ENCODE results near the gene MRO.
"Not testable (repeated sequence)": the region's sequence is repeated elsewhere in the genome, so short reads cannot be mapped to it uniquely, and the experiment has no call there.

The MRO gene

DNA sequence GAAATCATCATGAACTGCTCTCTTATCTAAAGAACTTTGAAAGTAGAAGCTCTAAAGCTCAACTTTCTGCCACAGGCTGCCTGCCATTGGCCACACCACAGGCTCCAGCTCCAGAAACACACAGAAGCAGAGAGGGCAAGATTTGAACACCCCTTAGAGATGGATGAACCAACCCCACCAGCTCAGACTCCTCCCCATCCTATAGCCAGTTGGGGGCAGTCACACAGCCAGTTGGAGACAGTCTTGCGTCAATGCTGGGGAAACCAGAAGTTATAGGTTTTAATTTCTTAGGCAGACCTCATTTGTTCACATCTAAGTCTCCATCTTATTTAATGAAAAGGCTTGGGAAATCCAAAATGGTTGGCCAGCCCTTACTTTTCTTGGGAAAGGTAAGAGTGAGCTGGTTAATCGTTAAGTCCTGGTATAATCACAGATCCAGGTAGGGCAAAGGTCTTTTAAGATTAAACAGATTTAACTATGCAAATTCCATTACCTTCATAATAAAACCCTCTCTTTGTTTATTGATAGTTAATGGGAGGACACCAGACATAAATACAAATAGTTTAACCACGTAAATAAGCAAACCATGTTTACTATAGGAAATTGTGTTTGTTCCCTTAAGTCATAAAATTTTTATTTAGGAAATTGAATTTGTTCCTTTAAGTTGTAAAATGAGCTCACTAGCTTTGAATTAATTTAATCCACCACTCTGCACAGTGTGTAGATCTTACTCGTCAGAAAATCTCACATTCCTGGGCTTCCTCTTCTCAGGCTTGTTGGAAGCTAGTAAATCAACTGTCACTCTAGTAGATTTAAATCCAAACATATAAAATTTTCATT is 28.0 kb downstream of the MRO start:
- DNase-seq, result peak; percentile 50

DNA sequence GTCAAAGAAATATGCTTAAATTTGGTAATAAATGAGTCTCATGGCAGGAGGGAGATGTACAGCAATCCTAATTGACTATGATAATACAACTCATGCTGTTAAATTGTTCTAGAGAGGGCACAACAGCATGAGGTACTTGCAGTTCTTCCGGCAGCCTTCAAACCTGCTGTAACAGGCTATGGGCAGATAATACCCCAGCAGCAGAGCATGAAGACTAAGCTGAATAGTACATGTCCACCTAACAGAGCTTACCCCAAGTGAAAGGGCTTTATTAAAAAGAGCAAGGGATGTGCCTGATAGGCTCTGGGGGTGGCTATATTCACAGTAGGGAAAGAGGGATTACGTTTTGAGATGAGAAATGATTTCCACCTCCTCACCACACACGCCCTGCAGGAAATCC is 28.9 kb downstream of the MRO start:
- DNase-seq, result no peak

DNA sequence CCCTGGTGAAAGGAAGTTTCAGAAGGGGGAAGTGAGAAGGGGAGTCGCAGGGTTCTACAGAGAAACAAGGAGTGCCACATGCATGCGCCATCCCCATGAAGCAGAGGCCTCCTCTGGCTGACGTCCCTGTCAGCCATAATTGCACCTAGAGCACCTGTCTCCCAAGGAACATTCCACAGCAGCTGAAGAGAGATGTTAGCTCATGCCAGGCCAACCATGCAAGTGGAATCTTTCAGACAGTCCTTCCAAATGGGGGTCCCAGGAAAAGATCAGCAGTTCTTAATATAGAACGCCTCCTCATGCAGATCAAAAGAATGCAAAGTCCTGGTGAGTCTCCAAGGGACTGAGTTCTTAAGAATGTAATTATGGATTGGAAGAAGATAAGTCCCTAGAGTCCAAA is 29.6 kb downstream of the MRO start:
- DNase-seq, result no peak

DNA sequence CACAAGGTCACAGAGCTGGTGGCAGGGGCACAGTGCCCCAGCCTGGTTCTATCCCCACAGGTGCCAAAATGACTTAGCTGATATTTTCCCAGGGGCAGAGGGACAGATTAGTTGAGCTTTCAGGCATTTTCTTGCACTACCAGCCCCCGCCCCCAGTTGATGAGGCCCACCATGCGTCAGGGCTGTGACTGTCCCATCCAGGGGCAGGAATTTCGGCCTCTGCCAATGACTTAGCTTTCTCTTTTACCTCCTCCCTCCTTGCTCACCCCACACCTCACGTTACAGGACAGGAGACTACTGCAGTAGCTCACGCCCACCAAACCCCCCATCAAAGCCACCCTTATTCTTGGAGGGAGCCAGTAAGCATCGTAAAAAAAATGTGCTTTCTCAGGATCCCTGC is 31.5 kb downstream of the MRO start:
- no peak for DNase-seq

DNA sequence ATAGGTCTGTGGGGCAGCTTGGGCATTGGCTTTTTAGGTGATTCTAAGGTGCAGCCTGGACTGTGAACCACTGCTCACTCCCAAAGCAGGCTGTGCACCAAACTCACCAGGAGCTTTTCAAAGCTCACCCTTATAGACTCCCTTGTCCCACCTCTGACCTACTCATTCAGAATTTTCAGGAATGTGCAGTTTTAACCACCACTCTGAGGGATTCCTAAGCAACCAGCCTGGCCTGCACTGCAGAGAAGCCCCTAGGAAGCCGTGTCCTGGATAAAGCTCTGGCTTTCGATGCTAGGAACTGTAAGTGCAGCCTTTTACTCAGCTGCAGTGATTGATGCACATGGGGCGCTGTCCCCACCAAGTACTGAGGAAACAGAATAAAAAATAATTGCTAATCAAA is 33.0 kb downstream of the MRO start:
- DNase-seq, result no peak

DNA sequence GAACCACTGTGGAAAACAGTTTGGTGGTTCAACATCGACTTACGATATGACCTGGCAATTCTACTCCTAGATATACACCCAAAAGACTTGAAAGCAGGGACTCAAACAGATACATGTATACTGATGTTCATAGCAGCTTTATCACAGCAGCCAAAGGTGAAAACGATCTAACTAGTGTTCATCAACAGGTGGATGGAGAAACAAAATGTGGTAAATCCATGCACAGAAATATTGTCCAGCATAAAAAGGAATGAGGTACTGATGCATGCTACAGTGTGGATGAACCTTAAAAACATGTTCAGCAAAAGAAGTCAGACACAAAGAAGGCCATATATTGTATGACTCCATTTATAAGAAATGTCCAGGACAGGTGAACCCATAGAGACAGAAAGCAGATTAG is 36.3 kb downstream of the MRO start:
- DNase-seq, result no peak

DNA sequence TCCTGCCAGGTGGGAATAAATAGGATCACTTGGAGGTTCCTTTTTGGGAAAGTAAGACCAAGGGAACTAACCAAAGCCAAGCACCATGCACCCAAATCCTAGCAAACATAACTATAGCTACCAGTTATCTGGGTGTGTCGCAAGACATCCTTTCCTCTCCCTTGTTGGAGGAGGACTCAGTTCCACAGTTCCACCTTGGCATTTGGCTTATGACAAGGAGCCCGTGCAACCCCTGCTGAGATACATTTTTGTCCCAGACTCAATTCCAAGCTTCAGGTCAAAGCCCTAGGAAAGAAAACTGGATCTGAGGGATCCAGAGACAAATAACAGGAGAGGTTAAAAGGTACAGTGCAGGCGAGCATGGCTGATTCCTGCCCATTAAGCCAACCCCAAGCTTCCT is 40.8 kb downstream of the MRO start:
- not testable (repeated sequence) for DNase-seq

DNA sequence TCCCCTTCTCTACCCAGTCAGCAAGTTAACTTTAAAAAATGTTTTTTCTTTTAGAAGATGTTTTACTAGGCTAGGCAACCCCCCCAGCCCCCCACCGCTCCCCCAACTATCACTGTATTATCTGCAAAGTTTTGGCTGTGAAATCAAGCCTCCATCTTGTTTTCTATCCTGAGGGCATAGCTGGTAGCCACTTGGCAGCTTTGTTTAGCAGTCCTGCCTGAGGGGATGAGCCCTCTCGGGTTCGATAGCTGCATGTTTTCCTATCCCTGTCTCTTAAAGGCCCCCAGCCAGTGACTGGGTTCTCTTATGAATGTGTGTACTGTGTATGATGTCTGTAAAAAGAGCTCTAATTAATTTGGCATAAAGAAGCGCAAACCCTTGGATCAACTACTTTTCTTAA is 43.4 kb downstream of the MRO start:
- no peak for DNase-seq

DNA sequence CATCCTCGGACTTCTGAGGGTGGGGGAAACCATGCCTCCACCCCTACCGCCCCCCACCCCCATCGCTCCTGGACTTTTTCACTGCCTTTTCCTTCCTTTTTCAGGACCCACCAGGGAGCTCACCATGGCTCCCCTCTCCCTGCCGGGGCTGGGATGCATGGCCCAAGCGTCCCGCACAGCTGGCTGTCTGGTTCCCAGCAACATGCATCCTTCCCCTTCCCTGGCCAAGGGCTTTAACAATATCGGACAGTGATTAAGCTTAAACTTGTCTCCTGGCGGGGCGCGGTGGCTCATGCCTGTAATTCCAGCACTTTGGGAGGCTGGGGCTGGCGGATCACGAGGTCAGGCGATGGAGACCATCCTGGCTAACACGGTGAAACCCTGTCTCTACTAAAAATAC is 44.1 kb downstream of the MRO start:
- DNase-seq, result no peak

DNA sequence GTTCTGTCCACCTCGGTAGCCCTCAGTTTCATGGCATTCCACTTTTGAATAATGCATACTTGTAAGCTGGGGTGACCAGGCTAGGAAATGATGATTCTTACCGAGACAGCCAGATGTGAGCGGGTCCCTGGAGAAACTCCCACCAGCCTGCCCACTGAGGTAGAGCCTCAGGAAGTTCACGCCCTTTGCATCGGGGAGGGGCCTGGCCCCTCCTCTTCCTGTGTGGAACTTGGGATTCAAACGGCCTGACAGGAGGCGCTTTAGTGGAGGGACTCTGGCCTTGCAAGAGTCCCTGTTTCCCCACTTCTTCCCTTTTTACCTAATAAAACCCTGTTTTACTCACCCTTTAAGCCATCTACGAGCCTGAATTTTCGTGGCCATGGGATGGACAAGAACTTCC is 44.6 kb downstream of the MRO start:
- no peak for DNase-seq

DNA sequence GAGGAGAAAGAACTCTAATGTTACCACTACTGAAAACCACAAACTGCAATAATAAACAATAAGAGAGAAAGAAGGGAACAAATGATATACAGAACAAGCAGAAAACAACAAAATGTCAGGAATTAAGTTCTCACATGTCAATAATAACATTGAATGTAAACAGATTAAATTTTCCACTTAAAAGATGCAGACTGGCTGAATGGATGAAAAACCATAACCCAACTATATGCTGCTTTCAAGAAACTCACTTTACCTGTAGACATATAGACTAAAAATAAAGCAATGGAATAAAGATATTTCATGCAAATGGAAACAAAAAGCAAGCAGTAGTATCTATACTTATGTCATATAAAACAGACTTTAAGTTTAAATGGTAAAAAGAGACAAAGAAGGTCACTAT is 50.4 kb downstream of the MRO start:
- DNase-seq, result no peak

DNA sequence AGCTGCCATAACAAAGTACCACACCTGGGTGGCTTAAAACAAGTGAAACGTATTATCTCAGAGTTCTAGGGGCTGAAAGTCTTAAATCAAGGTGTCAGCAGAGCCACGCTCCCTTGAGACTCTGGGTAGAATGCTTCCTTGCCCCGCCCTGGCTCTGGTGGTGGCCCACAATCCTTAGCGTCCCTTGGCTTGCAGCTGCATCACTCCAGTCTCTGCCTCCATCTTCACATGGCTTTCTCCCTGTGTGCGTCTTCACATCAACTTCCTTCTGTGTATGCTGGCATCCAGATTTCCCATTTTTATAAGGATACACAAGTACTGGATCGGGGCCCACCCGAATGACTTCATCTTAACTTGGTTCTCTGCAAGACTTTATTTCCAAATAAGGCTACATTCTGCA is 62.5 kb downstream of the MRO start:
- no peak for DNase-seq

DNA sequence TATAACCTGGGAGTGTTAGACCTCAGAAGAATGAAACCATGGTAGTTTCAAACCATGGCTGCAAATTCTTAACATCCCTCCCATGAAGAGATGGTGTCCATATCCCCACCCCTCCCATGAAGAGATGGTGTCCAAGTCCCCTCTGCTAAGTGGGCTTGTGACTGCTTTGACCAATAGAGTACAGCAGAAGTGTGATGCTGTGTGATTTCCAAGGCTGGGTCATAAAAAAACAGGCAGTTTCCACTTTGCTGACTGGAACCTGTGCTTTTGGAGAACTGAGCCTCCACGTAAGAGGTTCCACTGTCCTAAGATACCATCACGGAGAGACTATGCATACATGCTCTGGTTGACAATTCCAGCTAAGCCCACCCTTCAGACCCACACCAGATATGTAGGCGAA is 65.5 kb downstream of the MRO start:
- DNase-seq, result no peak

DNA sequence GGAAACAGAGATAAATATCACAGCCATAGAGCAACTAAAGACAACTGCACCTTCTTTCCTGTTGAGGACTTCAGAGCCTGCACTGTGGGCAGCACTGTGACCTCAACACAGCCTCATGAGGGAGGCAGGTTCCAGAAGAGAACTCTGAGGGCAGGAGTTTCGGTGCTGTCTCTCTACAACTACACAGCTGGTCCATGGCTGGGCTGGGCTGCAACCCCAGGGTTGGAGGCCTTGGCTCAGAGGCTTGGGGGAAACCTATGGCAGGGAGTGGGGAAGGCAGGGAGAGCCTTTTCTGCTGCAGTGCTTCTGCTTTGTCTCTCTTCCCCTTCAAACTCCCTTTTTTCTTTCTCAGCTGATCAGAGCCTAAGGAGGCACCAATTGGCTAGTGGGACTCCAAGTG is 66.5 kb downstream of the MRO start:
- DNase-seq, result no peak

DNA sequence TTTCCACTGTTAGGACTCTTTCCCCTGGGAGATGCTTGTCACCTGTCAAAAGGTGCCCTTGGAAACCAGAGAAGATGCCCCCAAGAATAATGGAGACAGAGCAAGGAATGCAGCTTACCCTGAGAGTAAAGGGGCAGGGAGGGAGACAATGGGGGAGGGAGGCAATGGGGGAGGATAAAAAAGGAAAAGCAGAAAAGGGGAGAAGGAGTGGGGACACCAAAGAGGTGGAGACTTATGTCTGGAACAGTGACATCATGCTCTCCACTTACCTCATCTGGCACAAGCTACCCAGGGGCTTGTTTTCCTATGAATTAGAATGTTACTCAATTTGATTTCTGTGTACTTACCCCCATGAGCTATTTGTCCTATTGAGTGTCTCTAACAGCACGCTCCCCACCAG is 67.9 kb downstream of the MRO start:
- no peak for DNase-seq

DNA sequence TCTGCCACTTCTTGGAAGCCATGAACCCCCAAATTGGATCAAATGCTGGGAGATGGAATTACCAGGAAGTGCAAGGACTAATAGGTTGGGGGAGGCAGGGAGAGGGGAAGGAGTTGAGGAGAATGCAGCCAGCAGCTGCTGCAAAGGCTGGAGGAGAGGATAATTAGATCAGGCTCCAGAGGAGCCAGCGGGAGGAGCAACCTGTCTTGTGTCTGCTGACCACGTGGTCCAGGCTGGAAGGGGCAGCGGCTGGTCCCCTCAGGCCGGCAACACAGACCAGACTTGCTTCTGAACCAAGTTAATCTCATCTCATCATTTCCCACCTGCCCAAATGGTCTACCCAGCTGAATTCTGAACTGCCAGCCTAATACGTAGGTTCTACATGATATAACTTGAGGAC is 68.3 kb downstream of the MRO start:
- no peak for DNase-seq

DNA sequence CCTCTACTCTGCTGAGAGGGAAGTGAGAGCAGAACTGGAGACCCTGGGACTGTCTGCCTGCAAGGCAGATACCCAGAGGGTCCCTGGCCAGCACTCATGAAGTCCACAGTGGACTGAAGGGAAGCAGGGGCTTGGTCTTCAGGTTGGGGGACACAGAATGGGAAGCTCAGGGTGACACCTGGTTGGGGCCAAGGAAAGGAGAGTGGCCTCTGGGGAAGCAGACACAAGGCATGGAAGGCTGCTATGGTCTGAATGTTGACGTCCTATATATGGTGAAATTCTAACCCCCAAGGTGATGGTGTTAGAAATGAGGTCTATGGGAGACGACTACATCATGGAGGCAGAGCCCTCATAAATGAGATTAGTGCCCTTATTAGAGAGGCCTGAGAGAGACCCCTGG is 69.3 kb downstream of the MRO start:
- DNase-seq, result no peak

DNA sequence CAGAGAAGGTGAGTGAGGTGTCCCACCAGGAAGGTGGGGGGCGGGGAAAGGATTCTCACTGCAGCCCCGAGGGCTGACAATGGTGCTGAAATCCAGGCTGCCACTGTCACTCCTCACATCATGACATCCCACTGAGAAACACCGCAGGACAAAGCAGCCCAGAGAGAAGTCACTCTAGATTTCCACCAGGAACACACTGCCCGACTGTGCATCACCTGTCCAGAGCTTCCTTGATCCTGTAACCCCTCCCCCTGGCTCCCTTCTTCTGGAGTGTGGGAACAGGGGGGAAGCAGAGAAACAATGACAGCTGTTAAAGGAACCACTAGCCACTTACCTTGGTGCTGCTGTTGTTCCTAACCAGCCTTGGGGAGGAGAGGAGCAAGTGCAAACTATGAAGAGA is 69.9 kb downstream of the MRO start:
- no peak for DNase-seq

DNA sequence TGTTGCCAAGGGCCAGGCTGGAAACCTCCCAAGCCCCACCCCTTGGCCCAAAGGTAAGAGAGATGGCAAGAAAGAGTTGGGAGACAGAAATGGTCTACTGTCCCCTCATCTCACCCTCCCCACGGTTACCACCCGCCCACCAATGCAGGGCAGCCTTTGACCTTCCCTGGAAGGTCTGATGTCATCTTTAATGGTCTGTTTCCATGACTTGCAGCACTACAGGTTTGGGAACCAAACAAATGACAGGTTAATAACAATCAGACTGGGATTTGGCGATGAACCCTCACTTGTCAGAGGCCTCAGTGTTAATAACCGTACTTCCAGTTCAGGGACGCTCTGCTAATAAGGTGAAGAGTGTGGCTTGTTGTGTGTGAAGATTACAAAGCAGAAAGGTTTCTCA is 70.4 kb downstream of the MRO start:
- no peak for DNase-seq

DNA sequence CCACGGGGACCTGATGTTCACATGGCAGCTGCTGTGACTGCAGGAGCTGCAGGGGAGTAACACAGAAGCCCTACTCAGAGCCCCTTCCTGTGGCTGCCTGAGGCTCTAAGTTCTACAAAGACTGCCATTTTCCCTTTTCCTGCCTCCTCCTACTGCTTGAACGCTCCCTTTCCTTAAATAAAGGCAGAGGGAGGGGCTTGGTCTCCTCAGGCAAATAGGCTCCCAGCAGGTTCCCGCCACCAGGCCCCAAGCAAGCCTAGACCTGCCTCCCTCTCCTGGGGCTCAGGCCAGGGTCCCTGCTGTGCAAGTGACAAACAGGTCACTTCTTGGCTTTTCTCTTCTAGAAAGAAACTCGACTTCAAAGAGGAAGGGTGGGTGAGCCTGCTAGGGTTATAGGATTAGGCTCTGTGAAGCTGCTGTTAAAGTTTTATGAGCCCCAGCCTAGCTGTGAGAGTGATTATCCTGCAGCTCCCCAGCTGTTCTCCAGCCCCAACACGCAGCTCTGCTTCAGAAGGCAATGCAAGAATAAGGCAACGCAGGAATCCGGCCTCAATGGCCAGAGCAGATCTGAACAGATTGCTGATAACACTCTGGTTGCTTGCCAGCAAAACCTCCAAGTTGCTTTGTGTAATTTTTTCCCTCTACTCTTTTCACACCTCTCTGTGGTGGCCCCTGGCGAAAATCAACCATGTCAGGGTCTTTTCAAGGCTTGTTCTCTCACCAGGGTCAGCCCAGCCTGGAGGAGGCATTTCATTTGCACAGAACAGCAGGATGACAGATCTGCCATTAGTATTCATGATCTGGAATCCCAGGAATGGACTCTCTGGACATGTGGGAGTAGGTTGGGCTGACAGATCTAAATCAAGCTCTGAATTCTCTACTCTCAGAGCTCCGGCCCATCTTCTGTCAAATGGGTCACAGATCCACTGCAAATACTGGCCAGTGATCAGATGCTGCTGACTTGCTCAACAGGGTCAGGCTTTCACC is 71.3 kb downstream of the MRO start:
- peak; percentile 43 for DNase-seq

DNA sequence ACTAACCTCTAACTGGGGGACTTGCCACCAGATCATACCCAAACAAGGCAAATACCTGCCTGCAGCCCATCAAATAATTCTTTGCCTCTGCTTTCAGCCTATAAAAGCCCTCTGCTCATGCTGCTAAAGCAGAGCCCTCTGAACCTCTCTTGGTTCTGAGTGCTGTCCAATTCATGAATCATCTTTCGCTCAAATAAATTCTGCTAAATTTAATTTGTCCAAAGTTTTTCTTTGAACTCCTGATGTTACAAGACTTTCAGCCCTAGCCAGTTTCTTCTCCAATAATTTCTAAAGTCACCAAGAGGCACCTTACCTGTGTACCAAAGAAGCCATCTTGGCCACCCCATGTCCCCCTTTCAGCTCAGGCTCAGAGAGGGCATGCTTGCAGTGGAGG is 72.0 kb downstream of the MRO start:
- no peak for DNase-seq

DNA sequence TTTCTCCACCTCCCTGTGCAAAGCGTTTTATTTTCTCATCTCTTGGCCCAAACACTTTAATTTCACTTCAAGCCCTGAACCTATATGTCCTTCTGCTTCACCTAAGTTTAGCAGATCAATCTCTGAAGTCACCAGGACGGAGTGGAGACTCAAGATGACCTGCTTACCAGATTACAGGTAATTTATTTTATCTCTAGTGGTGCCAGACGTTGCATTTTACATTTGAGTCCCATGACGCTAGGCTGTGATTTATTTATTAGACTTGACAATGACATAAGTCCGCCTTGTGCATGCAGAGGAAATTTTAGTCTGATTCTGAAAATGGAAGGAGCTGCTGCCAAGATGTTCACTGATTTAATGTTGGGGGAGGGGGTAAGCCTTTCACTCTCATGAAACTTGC is 73.9 kb downstream of the MRO start:
- no peak for DNase-seq

Data from NCI-H526 treated with DMSO at 0.1 percent for 48 hours (cell line).